ENCODE measurements around the gene HIVEP1.

The HIVEP1 gene

GRCh38 chr6:12047792-12048432 lies 35.8 kb downstream of the HIVEP1 start:
- DNase-seq (ENCODE audit: low read depth in 2 of 3, low spot score in 1 of 3), result no peak

- DNase-seq (ENCODE audit: low read depth in 2 of 3, low spot score in 1 of 3), result no peak
Observed at GRCh38 chr6:12048609-12049008, 36.5 kb downstream of the HIVEP1 start.

- no peak for DNase-seq (ENCODE audit: low read depth in 2 of 3, low spot score in 1 of 3)
Observed at GRCh38 chr6:12049165-12049564, 37.1 kb downstream of the HIVEP1 start.

GRCh38 chr6:12051861-12052368 lies 39.8 kb downstream of the HIVEP1 start:
- DNase-seq (ENCODE audit: low read depth in 2 of 3, low spot score in 1 of 3), result peak in 1 of 3 donors; percentile 31

GRCh38 chr6:12058172-12058961 lies 46.3 kb downstream of the HIVEP1 start:
- no peak for DNase-seq (ENCODE audit: low read depth in 2 of 3, low spot score in 1 of 3)

DNA sequence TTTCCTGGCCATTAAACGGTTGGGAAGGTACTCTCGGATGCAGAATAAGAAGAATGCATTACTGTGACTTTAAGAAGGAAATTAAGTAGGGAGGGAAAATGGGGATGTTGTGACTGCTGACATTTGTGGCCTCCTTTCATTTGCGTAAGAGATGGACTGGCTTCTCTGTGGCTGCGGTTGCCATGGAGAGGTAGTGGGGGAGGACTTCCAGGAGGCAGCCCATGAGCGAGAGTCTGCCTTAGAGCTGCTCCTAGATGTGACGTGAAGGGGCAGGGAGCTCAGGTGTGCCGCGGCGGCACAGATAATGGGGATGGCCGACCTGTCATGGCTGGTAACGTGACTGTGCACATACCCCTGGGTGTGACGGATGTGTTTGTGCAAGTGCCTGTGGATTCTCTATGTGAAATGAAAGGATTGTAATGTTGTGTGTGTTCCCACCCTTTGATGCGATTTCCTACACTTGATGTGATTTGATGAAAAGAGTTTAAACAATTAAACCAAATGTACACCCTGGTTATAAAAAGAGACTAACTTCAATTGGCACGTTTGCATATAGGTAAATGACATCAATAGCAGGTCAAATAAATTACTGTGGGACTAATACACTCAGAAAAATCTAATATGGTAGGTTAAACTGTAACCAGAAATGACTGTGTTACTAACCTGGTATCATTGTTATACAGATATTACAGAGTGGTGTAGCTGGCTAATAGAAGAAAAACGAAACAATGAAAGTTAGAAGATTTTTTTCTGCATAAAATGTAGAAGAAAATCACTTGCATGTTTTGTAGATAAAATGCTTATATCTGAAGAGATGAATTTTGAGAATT lies 48.9 kb downstream of the HIVEP1 start:
- peak; percentile 46 to 62 (median 48) for DNase-seq (ENCODE audit: low read depth in 2 of 3, low spot score in 1 of 3)

- no peak for DNase-seq (ENCODE audit: low read depth in 2 of 3, low spot score in 1 of 3)
Observed at GRCh38 chr6:12062605-12063004, 50.5 kb downstream of the HIVEP1 start.

- DNase-seq (ENCODE audit: low read depth in 2 of 3, low spot score in 1 of 3), result no peak
Observed at GRCh38 chr6:12064131-12064530, 52.0 kb downstream of the HIVEP1 start.

DNA sequence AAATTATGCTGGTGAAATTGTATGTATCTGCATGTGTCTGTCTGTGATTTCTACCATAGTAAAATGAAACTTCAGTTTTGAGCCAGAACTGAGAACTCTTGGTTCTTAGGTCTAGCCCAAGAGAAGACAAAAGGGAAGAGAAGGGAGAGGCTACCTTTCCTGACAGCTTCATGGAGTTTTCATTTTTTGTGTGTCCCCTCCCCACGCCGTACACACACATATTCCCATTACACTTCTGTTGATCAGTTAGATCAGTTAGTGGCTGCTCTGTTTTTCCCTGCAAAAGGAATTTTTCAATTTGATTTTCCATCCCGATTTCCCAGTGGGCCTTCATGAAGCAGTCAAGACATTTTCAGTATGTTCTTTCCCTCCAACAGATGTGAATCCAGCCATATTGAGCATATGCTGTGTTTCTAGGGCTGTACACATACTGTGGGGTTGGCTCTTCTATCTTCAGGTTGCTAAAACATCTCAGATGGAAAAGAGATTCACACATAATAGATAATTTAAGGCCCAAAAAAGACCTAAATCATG lies 52.5 kb downstream of the HIVEP1 start:
- DNase-seq (ENCODE audit: low read depth in 2 of 3, low spot score in 1 of 3), result no peak

DNA sequence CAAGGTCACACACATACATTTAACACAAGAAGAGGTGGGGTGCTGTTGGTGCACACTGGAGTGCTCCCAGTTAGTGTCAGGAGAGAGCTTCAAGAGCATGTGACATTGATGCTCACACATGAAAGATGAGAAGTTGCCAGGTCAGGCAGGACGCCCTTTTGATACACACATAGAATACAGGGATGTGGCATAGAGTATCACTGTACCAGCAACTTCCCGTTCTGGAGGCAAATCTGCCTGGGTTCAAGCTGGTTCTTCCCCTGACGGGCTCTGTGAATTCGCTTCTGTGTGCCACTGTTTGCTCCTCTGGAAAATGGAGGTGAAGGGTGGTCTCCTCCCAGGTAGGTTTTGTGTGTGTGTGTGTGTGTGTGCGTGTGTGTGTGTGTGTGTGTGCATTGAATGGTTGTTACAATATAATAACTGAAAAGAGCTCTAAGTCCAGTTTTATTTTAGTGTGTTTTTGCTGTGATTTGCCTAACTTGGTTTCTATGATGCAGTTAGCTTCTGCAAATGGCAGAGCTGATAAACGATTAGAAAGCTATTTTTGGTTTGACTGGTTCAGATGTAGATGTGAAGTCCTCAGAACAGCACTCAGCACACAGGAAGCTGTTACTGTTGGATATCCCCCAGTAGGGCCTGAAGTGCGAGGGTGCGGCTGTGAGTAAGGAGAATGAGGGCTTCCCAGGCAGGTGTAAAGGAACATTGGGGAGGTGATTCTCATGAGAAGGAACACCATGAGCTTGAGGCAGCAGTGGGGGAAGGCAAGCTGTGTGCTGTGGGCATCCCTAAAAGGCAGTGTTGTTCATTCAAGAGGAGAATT lies 53.4 kb downstream of the HIVEP1 start:
- no peak for DNase-seq (ENCODE audit: low read depth in 2 of 3, low spot score in 1 of 3)

GRCh38 chr6:12066297-12066696 lies 54.2 kb downstream of the HIVEP1 start:
- DNase-seq (ENCODE audit: low read depth in 2 of 3, low spot score in 1 of 3), result no peak

- DNase-seq (ENCODE audit: low read depth in 2 of 3, low spot score in 1 of 3), result no peak
Observed at GRCh38 chr6:12068899-12069557, 56.9 kb downstream of the HIVEP1 start.

- no peak for DNase-seq (ENCODE audit: low read depth in 2 of 3, low spot score in 1 of 3)
Observed at GRCh38 chr6:12069891-12070529, 57.9 kb downstream of the HIVEP1 start.

DNA sequence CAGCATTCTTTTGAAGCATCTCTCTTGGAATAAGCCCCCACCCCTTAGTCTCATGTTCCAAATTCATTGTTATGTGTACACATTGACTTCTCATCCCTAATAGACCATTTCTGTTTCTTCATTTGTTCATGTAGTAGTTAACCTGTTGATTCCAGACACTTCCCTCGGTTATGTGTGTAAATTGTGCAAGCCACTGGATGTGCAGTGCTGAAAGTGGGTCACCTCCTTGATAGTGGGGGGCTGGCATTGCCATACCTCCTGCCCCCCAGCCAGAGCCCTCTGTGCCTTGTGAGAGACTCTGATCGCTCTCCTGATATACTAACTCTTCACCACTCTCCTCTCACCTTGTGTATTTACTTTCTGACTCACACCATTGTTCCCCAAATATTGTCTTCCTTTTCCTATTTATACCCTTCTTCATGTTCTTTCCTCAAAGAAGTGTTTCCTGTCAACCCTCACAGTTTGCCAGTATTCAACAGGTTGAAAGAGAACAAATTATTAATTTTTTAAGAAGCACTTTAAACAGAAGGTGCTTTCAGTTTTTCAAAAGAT lies 59.0 kb downstream of the HIVEP1 start:
- no peak for DNase-seq (ENCODE audit: low read depth in 2 of 3, low spot score in 1 of 3)

DNA sequence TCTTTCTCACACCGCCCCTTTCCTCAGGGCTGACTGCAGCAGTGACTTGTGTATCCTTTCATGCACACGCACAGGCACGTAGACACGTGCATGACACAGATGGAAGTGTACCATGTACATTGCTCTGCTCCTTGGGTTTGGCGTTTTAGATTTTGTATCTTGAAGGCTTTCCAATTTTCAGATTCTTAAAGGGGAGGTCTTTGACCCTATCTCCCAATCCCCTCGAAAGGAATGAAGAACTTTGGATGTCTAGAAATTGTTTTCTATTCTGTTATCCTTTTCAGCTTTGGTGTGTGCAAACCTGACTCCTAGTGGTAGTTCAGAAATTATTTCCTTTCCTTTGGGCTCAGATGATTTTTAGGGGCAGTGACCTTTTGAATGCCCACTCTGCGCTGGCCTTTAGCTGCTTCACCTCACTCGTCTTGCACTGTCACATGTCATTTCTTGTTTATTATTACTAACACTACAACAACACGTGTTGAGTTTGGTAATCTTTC lies 63.0 kb downstream of the HIVEP1 start:
- DNase-seq (ENCODE audit: low read depth in 2 of 3, low spot score in 1 of 3), result no peak

DNA sequence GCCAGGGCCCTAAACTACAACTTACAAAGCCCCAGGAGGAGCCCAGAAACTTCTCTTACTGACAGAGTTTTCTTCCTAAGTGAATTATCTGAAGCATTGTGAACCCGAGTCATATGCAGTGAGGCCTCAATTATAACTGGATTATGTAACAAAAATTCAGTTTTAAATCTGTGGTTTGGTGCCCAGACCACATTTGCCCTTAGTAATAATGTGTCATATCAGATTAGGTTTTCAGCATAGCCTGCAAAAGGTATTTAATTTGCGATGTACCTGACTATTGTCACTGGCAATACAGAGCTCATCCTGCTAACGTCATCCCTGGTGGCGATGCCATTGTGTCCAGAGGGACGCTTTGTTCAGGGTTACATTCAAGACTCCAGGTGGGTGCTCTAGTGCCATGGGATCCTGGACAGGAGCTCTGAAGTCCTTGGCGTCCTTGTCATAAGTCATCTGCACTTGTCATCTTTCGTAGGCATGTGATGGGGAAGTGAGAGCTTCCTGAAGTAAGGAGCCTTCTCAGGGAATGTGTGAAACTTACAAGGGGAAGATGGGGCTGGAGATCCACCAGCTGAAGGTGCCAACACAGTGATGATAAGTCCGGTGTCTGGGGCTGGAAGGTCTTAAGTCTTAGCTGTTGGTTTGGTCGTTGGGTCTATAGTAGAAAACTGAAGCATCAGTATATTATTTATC lies 65.1 kb downstream of the HIVEP1 start:
- no peak for DNase-seq (ENCODE audit: low read depth in 2 of 3, low spot score in 1 of 3)

GRCh38 chr6:12078014-12078413 lies 65.9 kb downstream of the HIVEP1 start:
- DNase-seq (ENCODE audit: low read depth in 2 of 3, low spot score in 1 of 3), result no peak

DNA sequence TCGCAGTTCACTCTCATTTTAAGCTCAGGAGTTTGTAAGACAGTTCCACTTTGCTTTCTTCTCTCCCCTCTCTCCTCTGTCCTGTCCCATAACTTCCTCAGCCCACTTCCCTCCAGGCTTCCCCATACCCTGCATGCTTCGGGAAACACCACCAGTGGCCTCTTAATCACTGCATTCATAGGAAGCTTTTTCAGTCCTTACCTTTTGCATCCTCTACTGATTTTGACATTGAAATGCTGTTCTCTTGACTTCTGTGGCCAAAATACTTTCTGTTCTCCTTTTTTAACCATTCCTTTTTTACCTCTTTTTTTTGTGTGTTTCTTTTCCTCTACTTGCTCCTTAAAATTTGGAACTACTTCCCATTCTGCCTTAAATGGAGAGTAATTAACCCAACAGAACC lies 69.7 kb downstream of the HIVEP1 start:
- no peak for DNase-seq (ENCODE audit: low read depth in 2 of 3, low spot score in 1 of 3)
